ENCODE results near the gene DPY19L1.
"Not testable (repeated sequence)": the region's sequence is repeated elsewhere in the genome, so short reads cannot be mapped to it uniquely, and the experiment has no call there.

Gene DPY19L1

DNA sequence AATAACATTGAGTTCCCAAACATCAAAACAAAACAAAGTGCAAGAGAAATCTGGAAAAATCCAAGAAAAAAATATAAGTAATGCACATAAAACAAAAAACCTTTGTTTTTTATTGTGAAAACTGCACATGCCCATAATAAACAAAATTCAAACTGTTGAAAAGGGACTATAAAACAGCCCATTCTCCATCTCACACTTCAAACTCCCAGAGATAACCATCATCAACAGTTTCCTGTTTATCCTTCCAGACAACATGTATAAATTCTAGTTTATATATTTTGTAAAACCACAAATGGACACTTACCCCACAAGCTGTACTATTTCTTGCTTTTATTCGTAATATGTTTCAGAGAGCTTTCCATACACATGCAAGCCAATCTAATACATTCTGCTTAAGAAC lies 79.3 kb downstream of the DPY19L1 start:
- no peak overlapping the region for H3K4me2 ChIP-seq (ENCODE audit: low read length)
- no peak overlapping the region for H3K4me3 ChIP-seq (ENCODE audit: low read length)
- H3F3A ChIP-seq (ENCODE audit: control insufficient read depth, insufficient read depth), result no peaks in the 10 kb centered on the region
- no peaks in the 10 kb centered on the region for H3K9me2 ChIP-seq (replicated peaks; ENCODE audit: control insufficient read depth, low read length)
- H3K27ac ChIP-seq (ENCODE audit: low read depth, low read length), result no peak overlapping the region
- no peaks in the 10 kb centered on the region for H3K4me1 ChIP-seq (ENCODE audit: control insufficient read depth, low read length)
- no peaks in the 10 kb centered on the region for H3K36me3 ChIP-seq (ENCODE audit: control insufficient read depth, low read length)
- no peaks in the 10 kb centered on the region for H3K27me3 ChIP-seq (ENCODE audit: control insufficient read depth, low read length)
- no peaks in the 10 kb centered on the region for H4K20me1 ChIP-seq (ENCODE audit: control insufficient read depth, insufficient read depth, low read depth, low read length)
- H3K9me3 ChIP-seq (ENCODE audit: control insufficient read depth, insufficient read depth, low read length), result no peaks in the 10 kb centered on the region
- H3K79me2 ChIP-seq (ENCODE audit: control insufficient read depth, low read length), result no peaks in the 10 kb centered on the region
- TF ChIP-seq, protein P1, sequence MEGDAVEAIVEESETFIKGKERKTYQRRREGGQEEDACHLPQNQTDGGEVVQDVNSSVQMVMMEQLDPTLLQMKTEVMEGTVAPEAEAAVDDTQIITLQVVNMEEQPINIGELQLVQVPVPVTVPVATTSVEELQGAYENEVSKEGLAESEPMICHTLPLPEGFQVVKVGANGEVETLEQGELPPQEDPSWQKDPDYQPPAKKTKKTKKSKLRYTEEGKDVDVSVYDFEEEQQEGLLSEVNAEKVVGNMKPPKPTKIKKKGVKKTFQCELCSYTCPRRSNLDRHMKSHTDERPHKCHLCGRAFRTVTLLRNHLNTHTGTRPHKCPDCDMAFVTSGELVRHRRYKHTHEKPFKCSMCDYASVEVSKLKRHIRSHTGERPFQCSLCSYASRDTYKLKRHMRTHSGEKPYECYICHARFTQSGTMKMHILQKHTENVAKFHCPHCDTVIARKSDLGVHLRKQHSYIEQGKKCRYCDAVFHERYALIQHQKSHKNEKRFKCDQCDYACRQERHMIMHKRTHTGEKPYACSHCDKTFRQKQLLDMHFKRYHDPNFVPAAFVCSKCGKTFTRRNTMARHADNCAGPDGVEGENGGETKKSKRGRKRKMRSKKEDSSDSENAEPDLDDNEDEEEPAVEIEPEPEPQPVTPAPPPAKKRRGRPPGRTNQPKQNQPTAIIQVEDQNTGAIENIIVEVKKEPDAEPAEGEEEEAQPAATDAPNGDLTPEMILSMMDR (IDR thresholded peaks at IDR 0.05; ENCODE audit: low read depth, low read length, poor library complexity, severe bottlenecking), result no peak
- no peak for TF ChIP-seq EZH2phosphoT487 (IDR thresholded peaks at IDR 0.05; ENCODE audit: borderline replicate concordance, low read length)

DNA sequence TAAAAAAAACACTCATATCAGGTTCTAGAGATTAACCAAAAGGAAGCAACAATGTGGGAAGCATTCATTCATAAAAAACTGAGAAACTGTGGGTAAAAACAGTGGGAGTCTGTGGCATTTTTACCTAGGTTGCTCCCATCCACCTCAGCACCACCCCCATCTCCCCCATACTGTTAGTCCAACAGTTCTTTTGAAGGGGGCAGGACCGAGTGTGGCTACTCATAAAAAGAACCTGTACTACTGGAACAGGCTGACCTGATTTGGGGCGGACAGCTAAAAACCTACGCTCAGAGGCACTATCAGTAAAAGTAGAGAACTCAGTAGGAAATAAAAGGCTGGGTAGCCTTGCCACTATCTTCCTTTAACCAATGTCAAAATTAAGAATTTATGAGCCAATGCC lies 84.5 kb downstream of the DPY19L1 start:
- Histone ChIP-seq H4K20me1 (ENCODE audit: control insufficient read depth, insufficient read depth, low read depth, low read length) (no peaks in the 10 kb centered on the region), H3K27me3 (ENCODE audit: control insufficient read depth, low read length) (no peaks in the 10 kb centered on the region), H3K79me2 (ENCODE audit: control insufficient read depth, low read length) (no peaks in the 10 kb centered on the region), H3K27ac (ENCODE audit: low read depth, low read length) (no peak overlapping the region), H3K9me3 (ENCODE audit: control insufficient read depth, insufficient read depth, low read length) (no peaks in the 10 kb centered on the region), H3K4me3 (ENCODE audit: low read length) (no peak overlapping the region), H3K4me1 (ENCODE audit: control insufficient read depth, low read length) (no peaks in the 10 kb centered on the region), H3F3A (ENCODE audit: control insufficient read depth, insufficient read depth) (no peaks in the 10 kb centered on the region), H3K36me3 (ENCODE audit: control insufficient read depth, low read length) (no peaks in the 10 kb centered on the region), H3K9me2 (replicated peaks; ENCODE audit: control insufficient read depth, low read length) (no peaks in the 10 kb centered on the region), H3K4me2 (ENCODE audit: low read length) (no peak overlapping the region)
- TF ChIP-seq, protein P1 (IDR thresholded peaks at IDR 0.05; ENCODE audit: low read depth, low read length, poor library complexity, severe bottlenecking), result no peak
- TF ChIP-seq EZH2phosphoT487 (IDR thresholded peaks at IDR 0.05; ENCODE audit: borderline replicate concordance, low read length), result no peak

DNA sequence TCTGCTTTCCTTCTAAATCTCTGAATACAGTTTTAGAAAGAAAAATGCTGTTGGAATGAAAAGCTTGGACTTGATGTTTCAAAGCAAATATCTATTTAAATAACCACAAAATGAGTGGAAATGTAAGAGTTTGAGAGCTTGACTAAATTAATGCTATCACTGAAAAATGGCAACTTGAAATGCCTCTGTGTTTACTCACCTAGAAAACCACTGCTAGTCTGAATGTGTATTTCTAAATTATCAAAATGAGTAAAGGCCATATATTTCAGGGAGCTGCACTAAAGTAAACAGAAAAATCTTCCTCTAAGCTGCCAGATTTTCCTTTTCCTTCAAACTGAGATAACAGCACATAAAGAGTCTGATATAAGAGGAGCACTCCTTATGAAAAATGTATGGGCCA lies 87.9 kb downstream of the DPY19L1 start:
- TF ChIP-seq, protein P1 (IDR thresholded peaks at IDR 0.05; ENCODE audit: low read depth, low read length, poor library complexity, severe bottlenecking), result no peak
- TF ChIP-seq EZH2phosphoT487 (IDR thresholded peaks at IDR 0.05; ENCODE audit: borderline replicate concordance, low read length), result no peak
- Histone ChIP-seq H3K4me1 (ENCODE audit: control insufficient read depth, low read length) (no peaks in the 10 kb centered on the region), H3K4me2 (ENCODE audit: low read length) (no peak overlapping the region), H3K27ac (ENCODE audit: low read depth, low read length) (no peak overlapping the region), H3K4me3 (ENCODE audit: low read length) (no peak overlapping the region), H3K9me2 (replicated peaks; ENCODE audit: control insufficient read depth, low read length) (no peaks in the 10 kb centered on the region), H3K9me3 (ENCODE audit: control insufficient read depth, insufficient read depth, low read length) (no peaks in the 10 kb centered on the region), H3K27me3 (ENCODE audit: control insufficient read depth, low read length) (no peaks in the 10 kb centered on the region), H4K20me1 (ENCODE audit: control insufficient read depth, insufficient read depth, low read depth, low read length) (no peaks in the 10 kb centered on the region), H3K79me2 (ENCODE audit: control insufficient read depth, low read length) (no peaks in the 10 kb centered on the region), H3K36me3 (ENCODE audit: control insufficient read depth, low read length) (no peaks in the 10 kb centered on the region), H3F3A (ENCODE audit: control insufficient read depth, insufficient read depth) (no peaks in the 10 kb centered on the region)

DNA sequence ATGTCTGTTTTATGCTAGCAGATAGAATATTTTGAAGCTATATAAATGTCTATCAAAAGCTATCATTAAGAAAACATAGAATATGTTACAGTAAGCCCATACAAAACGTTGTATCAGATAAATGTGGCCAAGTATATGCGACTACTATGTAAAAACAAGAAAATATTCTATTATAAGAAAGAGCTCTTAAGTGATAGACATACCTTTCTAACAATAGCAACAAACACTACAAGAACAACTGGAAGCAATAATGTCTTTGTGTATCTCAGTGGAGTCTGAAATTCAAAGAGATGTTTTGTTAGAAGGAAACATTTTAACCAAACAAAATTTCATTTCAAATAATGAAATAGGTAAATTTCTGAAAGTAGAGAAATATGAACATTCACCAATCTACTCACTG lies 89.9 kb downstream of the DPY19L1 start:
- not testable (repeated sequence) for H3K27ac ChIP-seq (ENCODE audit: low read depth, low read length); H3K36me3 ChIP-seq (ENCODE audit: control insufficient read depth, low read length)

More for the DNA sequence above, 89.9 kb downstream of the DPY19L1 start:
- H3K4me2 ChIP-seq (ENCODE audit: low read length); H3K4me1 ChIP-seq (ENCODE audit: control insufficient read depth, low read length); H3K79me2 ChIP-seq (ENCODE audit: control insufficient read depth, low read length); H4K20me1 ChIP-seq (ENCODE audit: control insufficient read depth, insufficient read depth, low read depth, low read length); H3K4me3 ChIP-seq (ENCODE audit: low read length); H3F3A ChIP-seq (ENCODE audit: control insufficient read depth, insufficient read depth); H3K27me3 ChIP-seq (ENCODE audit: control insufficient read depth, low read length); H3K9me2 ChIP-seq (replicated peaks; ENCODE audit: control insufficient read depth, low read length); H3K9me3 ChIP-seq (ENCODE audit: control insufficient read depth, insufficient read depth, low read length): not testable (repeated sequence)
